Activated CD4-positive, alpha-beta T cell treated with anti-CD3 and anti-CD28 coated beads, Interleukin-2, amount 50 U/mL, for 48 hours (primary cell): Measurements from ENCODE around the gene HIP1.
"Not testable (repeated sequence)": the region's sequence is repeated elsewhere in the genome, so short reads cannot be mapped to it uniquely, and the experiment has no call there.

ENCODE experiments used
- DNase-seq, 2 experiments: peaks; one replicate each; pipeline ENCODE4 v3.0.0-alpha.2; 2020

HIP1 gene

DNA sequence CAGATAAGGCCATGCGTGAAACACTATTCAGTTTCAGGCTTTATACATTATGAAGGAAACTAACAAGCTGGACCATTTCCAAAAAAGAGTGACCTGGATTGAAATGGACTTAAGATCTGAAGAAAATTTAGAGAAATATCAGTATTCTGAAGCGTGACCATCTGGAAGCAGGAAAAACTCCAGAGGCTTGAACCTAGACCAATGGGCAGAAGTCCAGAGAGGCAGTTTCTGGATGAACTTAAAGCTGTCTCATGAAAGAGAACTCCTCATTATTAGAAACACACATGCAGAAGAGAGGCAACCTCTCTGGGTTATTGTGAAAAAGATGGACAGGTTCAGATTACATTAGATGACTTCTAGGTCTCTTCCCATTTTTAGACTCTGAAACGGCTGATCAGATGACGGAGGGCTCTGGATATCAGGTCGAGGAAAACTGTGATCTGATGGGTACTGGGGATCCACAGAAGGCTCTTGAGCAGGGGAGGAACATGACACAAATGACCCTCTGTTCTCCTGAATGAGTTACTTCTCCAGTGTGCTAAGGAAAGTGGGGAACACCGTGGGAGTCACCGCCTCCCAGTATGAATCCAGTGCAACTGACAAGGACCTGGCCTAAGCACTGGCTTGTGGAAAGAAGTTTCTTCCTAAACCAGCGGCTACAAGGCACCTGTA is 130.2 kb downstream of the HIP1 start:
- no peak for DNase-seq

DNA sequence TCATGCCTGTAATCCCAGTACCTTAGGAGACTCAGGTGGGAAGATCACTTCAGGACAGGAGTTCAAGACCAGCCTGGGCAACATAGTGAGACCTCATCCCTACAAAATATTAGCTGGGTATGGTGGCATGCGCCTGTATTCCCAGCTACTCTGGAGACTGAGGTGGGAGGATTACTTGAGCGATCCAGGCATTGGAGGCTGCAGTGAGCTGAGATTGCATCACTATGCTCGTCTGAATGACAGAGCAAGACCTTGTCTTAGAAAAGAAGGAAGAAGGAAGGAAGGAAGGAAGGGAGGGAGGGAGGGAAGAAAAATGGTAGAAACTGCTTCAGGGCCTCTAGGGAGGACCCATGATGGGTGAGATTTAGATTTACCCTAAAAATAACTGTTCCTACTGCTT is 134.3 kb downstream of the HIP1 start:
- no peak for DNase-seq

GRCh38 chr7:75602831-75603230 is 135.9 kb downstream of the HIP1 start:
- DNase-seq = not testable (repeated sequence)

DNA sequence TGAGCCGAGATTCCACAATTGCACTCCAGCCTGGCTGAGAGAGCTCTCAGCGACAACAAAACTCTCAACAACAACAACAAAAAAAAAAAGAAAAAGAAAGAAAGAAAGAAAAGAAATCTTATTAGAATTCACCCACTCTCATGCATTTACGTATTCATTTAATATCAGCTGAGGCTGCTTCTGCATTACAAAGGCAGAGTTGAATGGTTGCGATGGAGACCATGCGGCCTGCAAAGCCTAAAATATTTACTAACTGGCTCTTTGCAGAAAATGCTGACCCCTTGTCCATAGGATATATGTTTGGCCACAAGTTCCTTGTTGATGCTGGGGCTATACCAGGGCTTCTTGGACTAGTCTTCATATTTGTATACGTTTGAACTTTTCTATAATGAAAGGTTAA is 137.2 kb downstream of the HIP1 start:
- DNase-seq = no peak

- not testable (repeated sequence) for DNase-seq
These were observed 138.0 kb downstream of the HIP1 start for GRCh38 chr7:75600748-75601147.

DNA sequence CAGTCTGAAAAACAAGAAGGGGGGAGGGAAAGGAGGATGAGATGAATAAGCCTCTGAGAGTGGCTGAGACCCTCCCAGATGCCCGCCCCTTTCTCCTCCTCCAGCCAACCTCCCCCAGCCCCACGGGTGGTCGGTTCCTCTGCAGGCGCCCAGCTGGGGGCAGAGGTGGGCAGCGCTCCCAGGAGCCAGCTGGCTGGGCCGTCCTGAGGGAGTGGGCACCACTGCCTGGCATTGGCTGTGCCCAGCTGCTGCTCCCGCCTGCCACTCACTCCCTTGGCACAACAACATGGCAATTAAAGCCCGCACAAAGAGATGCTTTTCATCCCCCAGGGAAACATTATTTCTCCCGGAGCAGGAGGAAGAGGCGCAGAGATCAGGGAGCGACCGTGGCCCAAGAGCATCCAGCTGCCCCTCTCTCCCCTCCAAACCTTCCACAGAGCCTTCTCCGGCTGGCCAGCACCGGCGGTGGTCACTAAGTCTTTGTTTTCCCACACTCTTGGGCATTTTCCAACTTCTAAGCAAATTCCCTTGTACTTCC is 139.4 kb downstream of the HIP1 start:
- DNase-seq = no peak

GRCh38 chr7:75596727-75597614 is 141.8 kb downstream of the HIP1 start:
- peak; percentile 38 to 47 for DNase-seq

DNA sequence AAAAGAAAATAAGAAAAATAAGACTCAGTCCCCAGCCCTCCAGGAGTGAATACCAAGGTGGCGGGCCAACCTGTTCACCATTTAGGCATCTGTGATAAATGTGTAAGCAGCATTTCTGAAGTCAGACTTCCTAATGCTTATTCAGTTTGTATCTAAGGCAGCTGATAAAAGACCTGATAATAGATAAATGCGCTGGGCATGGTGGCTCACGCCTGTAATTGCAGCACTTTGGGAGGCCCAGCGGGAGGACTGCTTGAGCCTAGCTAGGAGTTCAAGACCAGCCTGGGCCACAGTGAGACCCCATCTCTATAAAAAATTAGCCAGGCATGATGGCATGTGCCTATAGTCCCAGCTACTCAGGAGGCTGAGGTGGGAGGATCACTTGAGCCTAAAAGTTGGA is 143.0 kb downstream of the HIP1 start:
- DNase-seq = no peak

GRCh38 chr7:75593500-75594184 is 145.1 kb downstream of the HIP1 start:
- not testable (repeated sequence) for DNase-seq

DNA sequence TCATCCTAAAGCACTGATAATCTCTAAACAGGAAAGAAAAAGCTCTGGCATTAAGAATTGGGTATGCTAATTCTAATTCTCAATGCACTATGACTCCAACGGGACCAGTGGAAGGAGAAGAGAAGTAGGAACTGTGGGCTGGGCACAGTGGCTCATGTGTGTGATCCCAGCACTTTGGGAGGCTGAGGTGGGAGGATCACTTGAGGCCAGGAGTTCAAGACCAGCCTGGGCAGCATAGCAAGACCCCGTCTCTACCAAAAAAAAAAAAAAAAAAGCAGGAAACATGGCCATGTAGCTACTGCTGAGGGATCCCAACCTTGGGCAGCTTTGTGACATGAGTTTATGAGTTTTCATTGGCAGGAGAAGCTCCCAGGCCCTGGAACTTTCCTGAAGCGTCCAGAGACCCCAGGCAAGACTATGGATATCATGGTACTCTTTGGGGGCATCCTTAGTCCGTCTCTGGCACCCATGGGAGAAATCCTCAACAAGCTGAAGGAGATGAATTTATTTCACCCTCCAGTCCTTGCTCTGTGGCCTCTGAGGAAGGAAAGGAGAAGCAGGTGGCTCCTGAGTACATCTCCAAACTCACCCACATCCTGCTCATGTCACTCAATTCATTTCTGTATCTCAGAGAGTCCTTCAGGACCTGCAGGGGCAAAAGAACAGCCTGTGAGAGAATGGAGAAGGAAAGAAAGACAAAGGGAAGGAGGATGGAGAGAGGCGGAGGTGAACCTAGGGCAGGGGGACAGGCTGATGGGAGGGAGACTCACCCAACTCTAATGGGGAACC is 147.1 kb downstream of the HIP1 start:
- DNase-seq = no peak

DNA sequence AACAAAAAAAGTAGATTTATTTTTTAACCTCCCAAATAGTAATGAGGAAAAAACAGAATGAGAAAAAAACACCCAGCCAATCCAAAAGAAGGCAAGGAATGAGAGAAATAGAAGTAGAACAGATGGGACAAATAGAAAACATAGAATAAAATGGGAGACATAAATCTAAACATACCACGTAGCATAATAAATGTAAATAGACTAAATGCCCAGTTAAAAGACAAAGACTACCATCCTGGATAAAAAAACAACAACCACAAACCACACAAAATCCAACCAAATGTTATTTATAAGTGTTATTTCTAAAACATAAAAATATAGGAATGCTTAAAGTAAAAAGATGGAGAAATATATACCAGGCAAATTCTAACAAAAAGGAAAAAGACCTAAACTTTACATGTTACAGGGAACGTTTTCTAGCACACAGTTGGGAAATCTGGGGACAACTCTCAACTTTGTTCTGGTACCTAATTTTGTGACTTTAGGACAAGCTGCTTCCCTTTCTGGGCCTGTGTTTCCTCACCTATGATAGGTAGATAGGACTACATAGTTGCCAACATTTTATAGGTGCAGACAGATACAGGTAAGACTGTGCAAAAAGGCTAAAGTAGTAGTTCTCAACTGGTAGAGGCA is 148.3 kb downstream of the HIP1 start:
- no peak for DNase-seq

DNA sequence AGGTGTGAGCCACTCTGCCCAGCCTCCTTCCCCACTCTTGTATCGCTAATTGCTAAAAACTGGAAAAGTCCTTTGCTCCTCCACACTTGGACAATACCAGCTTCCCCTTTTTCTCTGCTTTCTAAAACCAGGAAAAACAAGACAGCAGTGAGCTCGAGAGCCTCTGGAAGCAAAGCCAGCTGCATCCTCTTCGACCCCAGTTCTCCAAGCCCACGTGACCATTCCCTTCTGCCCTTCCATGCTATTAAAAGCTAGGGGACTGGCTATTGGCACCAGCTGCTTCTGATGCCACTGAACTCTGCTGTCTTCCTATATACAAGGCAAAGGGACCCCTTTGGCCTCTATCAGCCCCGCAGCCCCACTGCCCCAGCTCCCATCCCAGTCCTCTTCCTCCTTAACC is 154.4 kb downstream of the HIP1 start:
- no peak for DNase-seq

DNA sequence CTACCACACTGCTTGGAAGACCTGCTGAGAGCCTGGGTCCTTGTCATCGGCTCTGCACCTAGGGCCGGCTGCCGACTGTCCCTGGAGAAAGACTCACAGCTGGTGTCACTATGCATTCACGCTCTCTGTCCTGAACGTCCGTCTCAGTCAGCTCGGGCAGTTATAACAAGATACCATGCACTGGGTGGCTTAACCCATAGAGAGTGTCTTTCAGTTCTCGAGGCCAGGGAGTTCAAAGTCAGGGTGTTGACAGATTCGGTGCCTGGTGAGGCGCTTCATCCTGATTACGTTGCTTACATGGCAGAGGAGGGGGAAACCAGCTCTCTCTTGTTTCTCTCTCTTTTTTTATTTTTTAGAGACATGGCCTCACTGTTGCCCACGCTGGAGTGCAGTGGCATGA is 155.5 kb downstream of the HIP1 start:
- DNase-seq = no peak

DNA sequence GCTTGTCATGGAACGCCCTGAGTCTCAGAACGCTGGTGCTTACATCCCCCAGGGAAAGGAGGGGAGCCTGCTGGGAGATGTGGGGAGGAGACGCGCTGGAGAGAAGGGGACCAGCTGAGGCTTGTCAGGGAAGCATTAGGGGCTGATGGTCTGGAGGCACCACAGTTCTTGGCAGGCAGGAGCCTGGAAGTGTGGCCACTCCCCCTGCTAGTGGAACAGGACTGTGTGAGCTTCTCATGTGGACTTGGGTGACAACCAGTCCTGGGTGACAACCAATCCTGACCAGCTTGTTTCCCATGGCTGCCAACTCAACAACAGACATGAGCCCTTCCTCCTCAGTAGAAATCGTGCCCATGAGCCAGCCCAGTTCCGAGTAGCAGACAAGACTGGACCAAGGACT is 158.8 kb downstream of the HIP1 start:
- no peak for DNase-seq

GRCh38 chr7:75578081-75578480 is 160.7 kb downstream of the HIP1 start:
- DNase-seq = no peak

GRCh38 chr7:75575488-75576121 is 163.1 kb downstream of the HIP1 start:
- DNase-seq = no peak

DNA sequence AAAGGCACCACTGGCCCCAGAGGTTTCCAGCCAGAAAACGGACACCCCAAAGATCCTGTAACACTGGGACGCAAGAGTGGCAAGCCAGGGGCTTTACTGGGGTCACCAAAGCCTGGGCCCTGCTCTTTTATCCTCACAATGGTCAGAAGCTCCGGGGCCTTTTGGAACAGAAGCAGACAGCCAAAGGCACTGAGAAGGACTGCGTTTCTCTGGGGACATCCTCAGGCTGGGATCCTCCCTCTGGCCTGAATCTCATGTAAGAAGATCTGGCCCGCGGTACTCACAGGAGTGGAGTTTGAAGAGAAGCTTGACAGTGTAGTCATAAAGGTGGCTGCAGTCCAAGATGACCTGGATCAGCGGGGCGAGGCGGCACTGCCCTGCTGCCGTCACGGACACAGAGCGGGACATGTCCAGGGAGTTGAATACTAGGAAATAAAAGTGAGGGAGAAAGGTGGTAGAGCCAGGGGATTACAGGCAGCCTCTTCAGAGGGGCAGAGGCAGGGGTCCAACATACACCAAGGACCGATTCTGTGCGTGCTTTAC is 165.2 kb downstream of the HIP1 start:
- DNase-seq = no peak

DNA sequence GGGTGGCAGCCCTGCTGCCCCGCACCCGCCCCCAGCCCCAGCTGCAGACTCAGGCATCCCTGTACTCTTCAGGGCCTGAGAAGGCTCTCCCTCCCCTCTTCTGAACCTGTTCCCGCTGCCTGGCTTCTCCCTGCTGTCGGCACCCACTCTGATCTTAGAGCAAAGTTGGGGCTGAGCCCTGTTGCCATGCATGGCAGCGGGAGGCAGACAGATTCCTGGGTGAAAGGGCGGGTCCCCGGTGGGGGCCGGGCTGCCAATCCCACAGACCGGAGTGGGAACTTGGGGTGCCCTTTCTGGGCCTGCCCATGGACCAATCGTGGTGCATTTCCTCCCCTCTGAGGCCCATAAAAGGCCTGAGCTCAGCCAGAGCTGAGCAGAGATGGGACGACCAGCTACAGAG is 165.9 kb downstream of the HIP1 start:
- no peak for DNase-seq

GRCh38 chr7:75572396-75572795 is 166.3 kb downstream of the HIP1 start:
- DNase-seq = no peak

DNA sequence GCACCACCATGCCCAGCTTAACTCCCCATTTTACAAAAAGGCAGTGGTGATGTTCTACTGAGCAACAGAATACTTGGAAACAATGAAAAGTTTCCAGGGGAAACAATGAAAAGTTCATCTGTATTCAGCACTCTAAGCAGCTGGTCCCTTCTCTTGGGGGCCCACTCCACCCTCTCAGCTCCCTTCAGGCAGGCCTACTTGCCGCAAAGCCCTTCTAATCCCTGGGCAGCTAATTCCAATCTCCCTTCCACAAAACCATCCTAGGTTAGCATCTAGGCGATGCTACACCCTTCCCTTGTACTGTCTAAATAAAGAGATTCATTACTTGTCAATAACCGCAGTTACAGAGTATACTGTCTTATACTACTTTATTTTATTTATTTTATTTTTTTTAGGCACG is 167.5 kb downstream of the HIP1 start:
- DNase-seq = no peak

- not testable (repeated sequence) for DNase-seq
These were observed 169.0 kb downstream of the HIP1 start for GRCh38 chr7:75569629-75570282.
